PC-9 (cell line): ENCODE data around the gene TATDN3. TPM values are rescaled to one million over a fixed set of nuclear protein-coding genes. Genes with fewer than 3 reads are reported as not detected.
A peak's percentile ranks its signal among the peaks of the same experiment; 100 is the strongest.

ENCODE experiments used
- BruUV-seq: library from RNA; stranded (reverse); fragments of 400-500 nt; replicated peaks from 2 replicates; lab custom pipeline; 2021; lab: Mats Ljungman, UMichigan
- CTCF ChIA-PET: fragments of 300-600 bp; sonication (Branson Sonifier 250); formaldehyde crosslinking; loops from one replicate; lab custom pipeline; 2022; ENCODE audit warnings: antibody characterized with exemption; lab: Charles Lee
- POLR2A ChIA-PET: fragments of 300-600 bp; sonication (Branson Sonifier 250); formaldehyde crosslinking; loops from one replicate; lab custom pipeline; 2022; ENCODE audit warnings: antibody characterized with exemption; ENCODE audit not compliant: unreplicated experiment; lab: Charles Lee
- DNase-seq, 2 experiments: peaks; one replicate each; pipeline versions ENCODE4 v3.0.0 to v3.0.0-alpha.2; 2015 to 2022; ENCODE audit warnings: mixed read lengths in 1 of 2
- H2AFZ ChIP-seq: fragments of 200-600 bp; sonication (generic); 2 replicates; pipeline ENCODE4 v1.8.1; 2017; ENCODE audit warnings: antibody characterized with exemption
- H3F3A ChIP-seq: fragments of 200-600 bp; sonication (generic); 2 replicates; pipeline ENCODE4 v1.8.1; 2017; ENCODE audit warnings: antibody characterized with exemption, mild to moderate bottlenecking, low read depth; ENCODE audit not compliant: insufficient read depth
- H3K27ac ChIP-seq: fragments of 200-600 bp; sonication (generic); 2 replicates; pipeline ENCODE4 v1.6.1; 2016; ENCODE audit warnings: mixed run types
- H3K27me3 ChIP-seq: fragments of 200-600 bp; sonication (generic); 2 replicates; pipeline ENCODE4 v1.6.1; 2016; ENCODE audit warnings: low read depth, mixed run types; ENCODE audit not compliant: insufficient read depth
- H3K36me3 ChIP-seq: fragments of 200-600 bp; sonication (generic); 2 replicates; pipeline ENCODE4 v1.6.1; 2016; ENCODE audit warnings: low read depth, mixed run types
- H3K4me1 ChIP-seq: fragments of 200-600 bp; sonication (generic); replicated peaks from 2 replicates; pipeline ENCODE4 v1.6.1; 2016; ENCODE audit warnings: mixed run types; ENCODE audit not compliant: insufficient read depth
- H3K4me2 ChIP-seq: fragments of 200-600 bp; sonication (generic); 2 replicates; pipeline ENCODE4 v1.6.1; 2017; ENCODE audit warnings: mixed run types
- H3K4me3 ChIP-seq: fragments of 200-600 bp; sonication (generic); 2 replicates; pipeline ENCODE4 v1.6.1; 2016; ENCODE audit warnings: mixed run types
- H3K79me2 ChIP-seq: fragments of 200-600 bp; sonication (generic); 2 replicates; pipeline ENCODE4 v1.6.1; 2017; ENCODE audit warnings: low read depth, mixed run types
- H3K9me2 ChIP-seq: fragments of 200-600 bp; sonication (generic); 2 replicates; pipeline ENCODE4 v1.8.1; 2017; ENCODE audit warnings: mild to moderate bottlenecking; ENCODE audit not compliant: insufficient read depth
- H3K9me3 ChIP-seq: fragments of 200-600 bp; sonication (generic); 2 replicates; pipeline ENCODE4 v1.8.1; 2016; ENCODE audit warnings: low read depth; ENCODE audit not compliant: insufficient read depth
- H4K20me1 ChIP-seq: fragments of 200-600 bp; sonication (generic); 2 replicates; pipeline ENCODE4 v1.8.1; 2017; ENCODE audit not compliant: insufficient read depth
- EZH2 ChIP-seq: fragments of 200-600 bp; sonication (generic); IDR thresholded peaks from 2 replicates; pipeline ENCODE4 v1.8.0; 2017; ENCODE audit warnings: antibody characterized with exemption, low read depth
- intact Hi-C: fragments of 100-400 bp; cut with micrococcal nuclease; formaldehyde crosslinking; loops from one replicate; pipeline ENCODE4 v1.10.0; 2022; ENCODE audit not compliant: unreplicated experiment
- total RNA-seq: library from RNA; stranded (reverse); gene quantifications from 2 replicates; pipeline ENCODE4 v1.2.3, GENCODE V29; 2021
- TF ChIP-seq, protein P1 (sequence below): fragments of 200-600 bp; sonication (generic); conservative IDR thresholded peaks from 2 replicates; pipeline ENCODE4 v1.6.1; 2017; ENCODE audit warnings: mixed run types, antibody characterized with exemption, mild to moderate bottlenecking, moderate library complexity

TATDN3 gene
- total RNA-seq, 1 experiment from 2014 or later, result 10.2 TPM

DNA sequence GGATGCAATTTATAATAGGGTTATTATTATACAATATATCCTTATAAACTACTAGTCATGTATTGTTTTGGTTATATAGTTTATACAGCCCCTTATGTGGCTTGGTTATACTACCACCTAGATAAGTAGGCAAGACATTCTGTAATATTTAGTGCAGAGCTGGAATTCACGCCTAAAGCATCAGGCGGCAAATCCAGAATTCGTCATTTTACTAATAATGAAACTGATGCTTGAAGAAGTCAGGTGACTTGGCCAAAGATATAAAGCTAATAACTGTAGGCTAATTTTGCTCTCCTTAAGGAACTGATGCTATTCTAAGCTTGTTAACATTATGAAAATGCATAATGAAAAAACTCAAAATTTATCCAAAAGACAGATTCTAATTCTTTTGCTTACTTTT lies 10.9 kb upstream of the TATDN3 start:
- H3K79me2 ChIP-seq, result no peaks in the 10 kb centered on the region
- no TSS peak for BruUV-seq
- CTCF ChIA-PET, result interaction anchor here (0.6 to 1.6 kb wide), 2 partner anchors 37 to 116 kb away, joined by 3 to 6 read pairs; no protein-coding TSS in a partner anchor

DNA sequence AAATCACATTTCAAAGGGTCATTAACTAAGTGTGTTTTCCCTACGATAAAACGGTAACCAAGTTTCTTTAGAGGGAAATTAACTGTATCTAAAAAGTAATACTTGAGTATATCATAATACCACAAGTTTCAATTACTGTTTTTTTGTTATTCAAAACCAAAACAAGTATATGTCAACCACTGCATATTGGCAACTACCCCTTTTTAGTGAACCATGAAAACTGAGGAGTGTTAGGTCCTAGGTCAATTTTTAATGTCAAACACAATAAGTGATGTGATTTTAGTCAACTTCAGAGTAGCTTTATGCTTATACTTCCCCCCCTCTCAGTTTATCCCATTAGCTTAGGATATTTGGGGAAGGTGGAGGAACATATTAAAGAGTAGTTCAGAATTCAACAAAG lies 10.5 kb upstream of the TATDN3 start:
- no TSS peak for BruUV-seq
- H3K9me2 ChIP-seq, result no peaks in the 10 kb centered on the region
- no peak overlapping the region for H3K4me2 ChIP-seq
- no peak overlapping the region for H3K4me3 ChIP-seq
- CTCF ChIA-PET, result interaction anchor here (0.7 to 1.6 kb wide), 2 partner anchors 31 to 116 kb away, joined by 3 read pairs; no protein-coding TSS in a partner anchor
- no peaks in the 10 kb centered on the region for H3F3A ChIP-seq
- peaks cover 12% of the 10 kb centered on the region; the same call in 1 of the 2 replicates for H3K36me3 ChIP-seq
- no peak overlapping the region for H2AFZ ChIP-seq
- no peaks in the 10 kb centered on the region for H3K9me3 ChIP-seq
- TF ChIP-seq EZH2, result no peak
- TF ChIP-seq, protein P1, sequence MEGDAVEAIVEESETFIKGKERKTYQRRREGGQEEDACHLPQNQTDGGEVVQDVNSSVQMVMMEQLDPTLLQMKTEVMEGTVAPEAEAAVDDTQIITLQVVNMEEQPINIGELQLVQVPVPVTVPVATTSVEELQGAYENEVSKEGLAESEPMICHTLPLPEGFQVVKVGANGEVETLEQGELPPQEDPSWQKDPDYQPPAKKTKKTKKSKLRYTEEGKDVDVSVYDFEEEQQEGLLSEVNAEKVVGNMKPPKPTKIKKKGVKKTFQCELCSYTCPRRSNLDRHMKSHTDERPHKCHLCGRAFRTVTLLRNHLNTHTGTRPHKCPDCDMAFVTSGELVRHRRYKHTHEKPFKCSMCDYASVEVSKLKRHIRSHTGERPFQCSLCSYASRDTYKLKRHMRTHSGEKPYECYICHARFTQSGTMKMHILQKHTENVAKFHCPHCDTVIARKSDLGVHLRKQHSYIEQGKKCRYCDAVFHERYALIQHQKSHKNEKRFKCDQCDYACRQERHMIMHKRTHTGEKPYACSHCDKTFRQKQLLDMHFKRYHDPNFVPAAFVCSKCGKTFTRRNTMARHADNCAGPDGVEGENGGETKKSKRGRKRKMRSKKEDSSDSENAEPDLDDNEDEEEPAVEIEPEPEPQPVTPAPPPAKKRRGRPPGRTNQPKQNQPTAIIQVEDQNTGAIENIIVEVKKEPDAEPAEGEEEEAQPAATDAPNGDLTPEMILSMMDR, result no peak
- intact Hi-C loops, result loop anchor here (5.0 to 10.0 kb wide), 3 partner anchors 304 to 1096 kb away; no protein-coding TSS in a partner anchor
- no peaks in the 10 kb centered on the region for H3K4me1 ChIP-seq
- H3K79me2 ChIP-seq, result no peaks in the 10 kb centered on the region
- H3K27me3 ChIP-seq, result no peaks in the 10 kb centered on the region
- H3K27ac ChIP-seq, result no peak overlapping the region
- POLR2A ChIA-PET, result interaction anchor here (0.6 kb wide), 1 partner anchor 212 kb away, joined by 4 read pairs; no protein-coding TSS in a partner anchor
- no peaks in the 10 kb centered on the region for H4K20me1 ChIP-seq
- no peak for DNase-seq

More for the DNA sequence above, 10.9 kb upstream of the TATDN3 start:
- POLR2A ChIA-PET, result interaction anchor here (0.6 kb wide), 1 partner anchor 212 kb away, joined by 4 read pairs; no protein-coding TSS in a partner anchor
- Histone ChIP-seq H2AFZ (no peak overlapping the region), H3K4me1 (no peaks in the 10 kb centered on the region), H3K9me3 (no peaks in the 10 kb centered on the region), H3F3A (no peaks in the 10 kb centered on the region), H3K27ac (no peak overlapping the region), H3K9me2 (no peaks in the 10 kb centered on the region), H3K4me2 (no peak overlapping the region), H3K36me3 (peaks cover 12% of the 10 kb centered on the region; the same call in 1 of the 2 replicates), H4K20me1 (no peaks in the 10 kb centered on the region), H3K4me3 (no peak overlapping the region), H3K27me3 (no peaks in the 10 kb centered on the region)
- intact Hi-C loops, result loop anchor here (5.0 to 10.0 kb wide), 3 partner anchors 303 to 1096 kb away; no protein-coding TSS in a partner anchor
- DNase-seq, result no peak
- TF ChIP-seq, protein P1, result no peak
- TF ChIP-seq EZH2, result no peak

DNA sequence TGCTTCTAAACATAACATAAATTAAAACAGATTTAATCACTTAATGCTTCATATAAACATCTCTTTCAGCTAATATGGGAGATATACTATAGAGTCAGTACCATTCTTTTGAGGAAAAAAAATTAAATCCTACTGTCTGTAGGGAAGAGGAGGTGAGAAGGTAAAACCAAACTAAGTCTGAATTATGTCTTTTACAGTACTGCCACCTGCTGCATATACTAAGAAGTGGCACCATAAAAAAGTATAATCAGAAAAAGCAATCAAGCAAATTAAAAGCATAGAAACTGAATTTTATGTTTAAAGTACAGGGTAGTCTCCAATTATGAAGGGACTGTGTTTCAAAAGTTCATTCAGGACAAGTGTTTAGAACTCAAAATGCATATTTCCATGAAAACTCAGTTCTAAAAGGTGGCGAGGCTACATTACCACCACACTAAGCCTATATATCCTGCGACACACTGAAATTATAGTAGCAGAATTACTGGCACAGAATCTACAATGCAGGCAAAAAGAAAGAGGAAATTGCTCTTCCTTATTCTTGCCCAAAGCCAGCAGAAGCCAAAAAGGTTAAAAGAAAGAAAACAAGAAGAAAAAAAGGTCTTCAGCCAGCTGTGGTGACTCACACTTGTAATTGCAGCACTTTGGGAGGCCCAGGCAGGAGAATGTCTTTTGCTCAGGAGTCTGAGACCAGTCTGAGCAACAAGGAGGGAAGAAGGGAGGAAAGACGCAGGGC lies 9.1 kb upstream of the TATDN3 start:
- intact Hi-C loops, result loop anchor here (1.0 to 10.0 kb wide), 6 partner anchors 117 to 1098 kb away; partner anchors contain the start of gene ATF3
- no peak for TF ChIP-seq EZH2
- TF ChIP-seq, protein P1, result peak; percentile 81
- H3K27ac ChIP-seq, result no peak overlapping the region
- peak in 1 of 2 experiments; percentile 38 for DNase-seq
- no peak overlapping the region for H2AFZ ChIP-seq
- no peaks in the 10 kb centered on the region for H4K20me1 ChIP-seq
- no peaks in the 10 kb centered on the region for H3K79me2 ChIP-seq
- no TSS peak for BruUV-seq
- no peaks in the 10 kb centered on the region for H3F3A ChIP-seq
- ChIA-PET CTCF (interaction anchor here (1.6 kb wide), 1 partner anchor 118 kb away, joined by 3 read pairs; no protein-coding TSS in a partner anchor), POLR2A (no interaction called here)
- no peaks in the 10 kb centered on the region for H3K9me2 ChIP-seq
- H3K36me3 ChIP-seq, result peaks cover 12% of the 10 kb centered on the region; the same call in 1 of the 2 replicates
- no peaks in the 10 kb centered on the region for H3K9me3 ChIP-seq
- H3K4me3 ChIP-seq, result no peak overlapping the region
- H3K4me2 ChIP-seq, result no peak overlapping the region
- H3K4me1 ChIP-seq, result no peaks in the 10 kb centered on the region
- no peaks in the 10 kb centered on the region for H3K27me3 ChIP-seq
